IMR-90 (cell line): ENCODE results near the gene RNF224. TPM values are rescaled to one million over a fixed set of nuclear protein-coding genes. Genes with fewer than 3 reads are reported as not detected.
A peak's percentile ranks its signal among the peaks of the same experiment; 100 is the strongest.

Experiments used
- ATAC-seq: fragments of 200-7000 bp; cut with Tn5 transposase; 2 replicates; pipeline ENCODE4 v1.9.1; 2020; ENCODE audit warnings: low read depth, mild to moderate bottlenecking, moderate library complexity
- BruUV-seq: library from RNA; stranded (reverse); fragments of 400-500 nt; replicated peaks from 2 replicates; lab custom pipeline; 2021; lab: Mats Ljungman, UMichigan
- CTCF ChIA-PET: fragments of 300-600 bp; formaldehyde crosslinking; extraction: SDS; loops from one replicate; lab custom pipeline; 2021; ENCODE audit warnings: antibody characterized with exemption; lab: Yijun Ruan, JAX
- POLR2A ChIA-PET: fragments of 300-600 bp; sonication (Branson Sonifier 250); formaldehyde crosslinking; loops from one replicate; lab custom pipeline; 2022; ENCODE audit warnings: antibody characterized with exemption; ENCODE audit not compliant: unreplicated experiment; lab: Charles Lee
- DNase-seq: peaks from one replicate; pipeline ENCODE4 v3.0.0; 2013
- H2AFZ ChIP-seq: replicated peaks from 2 replicates; pipeline ENCODE3; 2013; ENCODE audit warnings: low read length, mild to moderate bottlenecking; ENCODE audit not compliant: poor library complexity
- H2AK5ac ChIP-seq: 2 replicates; pipeline ENCODE4 v1.6.1; 2013; ENCODE audit warnings: low read depth, low read length, inconsistent platforms
- H2AK9ac ChIP-seq: replicated peaks from 2 replicates; pipeline ENCODE3; 2013; ENCODE audit warnings: mild to moderate bottlenecking, low read depth, low read length, moderate library complexity; ENCODE audit not compliant: poor library complexity
- H2BK120ac ChIP-seq: 2 replicates; pipeline ENCODE4 v1.6.1; 2013; ENCODE audit warnings: low read depth, low read length, inconsistent platforms
- H2BK15ac ChIP-seq: 3 replicates; pipeline ENCODE4 v1.6.1; 2013; ENCODE audit warnings: low read depth, low read length, inconsistent platforms
- H2BK20ac ChIP-seq: 2 replicates; pipeline ENCODE4 v1.6.1; 2013; ENCODE audit warnings: low read depth, mild to moderate bottlenecking, inconsistent platforms, low read length, moderate library complexity
- H2BK5ac ChIP-seq: 2 replicates; pipeline ENCODE4 v1.6.1; 2013; ENCODE audit warnings: mild to moderate bottlenecking, low read depth, low read length, inconsistent platforms; ENCODE audit not compliant: poor library complexity, severe bottlenecking
- H3K14ac ChIP-seq: replicated peaks from 2 replicates; pipeline ENCODE4 v1.6.1; 2013; ENCODE audit warnings: low read depth, low read length, inconsistent platforms
- H3K18ac ChIP-seq: 2 replicates; pipeline ENCODE4 v1.6.1; 2013; ENCODE audit warnings: low read depth, low read length, control low read depth
- H3K23ac ChIP-seq: 2 replicates; pipeline ENCODE4 v1.6.1; 2013; ENCODE audit warnings: low read depth, low read length, inconsistent platforms
- H3K27ac ChIP-seq: 2 replicates; pipeline ENCODE4 v1.5.1; 2013; ENCODE audit warnings: mild to moderate bottlenecking, control low read depth, low read length; ENCODE audit not compliant: insufficient read depth
- H3K27me3 ChIP-seq: 2 replicates; pipeline ENCODE4 v1.6.1; 2013; ENCODE audit warnings: low read length; ENCODE audit not compliant: control insufficient read depth, insufficient read depth
- H3K36me3 ChIP-seq: 2 replicates; pipeline ENCODE4 v1.6.1; 2013; ENCODE audit warnings: low read length, mixed read lengths; ENCODE audit not compliant: control insufficient read depth, insufficient read depth
- H3K4ac ChIP-seq: 2 replicates; pipeline ENCODE4 v1.6.1; 2013; ENCODE audit warnings: low read depth, low read length, inconsistent platforms
- H3K4me1 ChIP-seq: 2 replicates; pipeline ENCODE4 v1.6.1; 2013; ENCODE audit warnings: low read length, mixed read lengths; ENCODE audit not compliant: control insufficient read depth, insufficient read depth
- H3K4me2 ChIP-seq: 2 replicates; pipeline ENCODE4 v1.6.1; 2013; ENCODE audit warnings: low read depth, mild to moderate bottlenecking, control low read depth, low read length, moderate library complexity
- H3K4me3 ChIP-seq: 2 replicates; pipeline ENCODE4 v1.5.1; 2013; ENCODE audit warnings: low read depth, mild to moderate bottlenecking, control low read depth, low read length, moderate library complexity; ENCODE audit not compliant: insufficient read depth
- H3K56ac ChIP-seq: 2 replicates; pipeline ENCODE4 v1.6.1; 2013; ENCODE audit warnings: low read length, inconsistent platforms; ENCODE audit not compliant: insufficient read depth; ENCODE audit errors: extremely low read depth
- H3K79me1 ChIP-seq, 2 experiments: 2 replicates each; pipeline ENCODE4 v1.6.1; 2013; ENCODE audit warnings: low read length in 2 of 2, inconsistent platforms in 1 of 2, low read depth in 1 of 2
- H3K9ac ChIP-seq: 2 replicates; pipeline ENCODE4 v1.6.1; 2013; ENCODE audit warnings: low read depth, low read length, control low read depth
- H3K9me1 ChIP-seq: 2 replicates; pipeline ENCODE4 v1.6.1; 2013; ENCODE audit warnings: low read length, inconsistent platforms; ENCODE audit not compliant: insufficient read depth
- H3K9me3 ChIP-seq: 2 replicates; pipeline ENCODE4 v1.6.1; 2013; ENCODE audit warnings: low read length; ENCODE audit not compliant: control insufficient read depth, insufficient read depth
- H4K20me1 ChIP-seq: 2 replicates; pipeline ENCODE4 v1.6.1; 2013; ENCODE audit warnings: low read length, inconsistent platforms; ENCODE audit not compliant: insufficient read depth
- H4K5ac ChIP-seq: 2 replicates; pipeline ENCODE4 v1.6.1; 2013; ENCODE audit warnings: mild to moderate bottlenecking, low read depth, low read length, control low read depth
- H4K8ac ChIP-seq, 2 experiments: 2 replicates each; pipeline ENCODE4 v1.6.1; 2013; ENCODE audit warnings: low read depth in 2 of 2, low read length in 2 of 2, control low read depth in 1 of 2, inconsistent platforms in 1 of 2
- H4K91ac ChIP-seq: 2 replicates; pipeline ENCODE4 v1.6.1; 2013; ENCODE audit warnings: low read depth, low read length, inconsistent platforms; ENCODE audit not compliant: insufficient read depth
- BHLHE40 ChIP-seq: fragments of 150-350 bp; IDR thresholded peaks from 2 replicates; pipeline ENCODE4 v1.6.1; 2016; ENCODE audit warnings: mild to moderate bottlenecking, low read depth, low read length
- CHD1 ChIP-seq: IDR thresholded peaks from 2 replicates; pipeline ENCODE4 v1.6.1; 2012; ENCODE audit warnings: low read depth, low read length, improper control_type of control experiment
- FOS ChIP-seq: fragments of 150-350 bp; IDR thresholded peaks from 2 replicates; pipeline ENCODE4 v1.6.1; 2016; ENCODE audit warnings: low read depth, low read length
- MAFK ChIP-seq: IDR thresholded peaks from 2 replicates; pipeline ENCODE4 v1.6.1; 2012; ENCODE audit warnings: low read depth, low read length, improper control_type of control experiment
- SMC3 ChIP-seq: fragments of 150-350 bp; IDR thresholded peaks from 2 replicates; pipeline ENCODE4 v1.6.1; 2016; ENCODE audit warnings: low read depth, mild to moderate bottlenecking, antibody characterized with exemption, low read length, moderate library complexity
- WGBS, 2 experiments: methylation state at CpG; one replicate each; pipeline versions ENCODE4 v1.1.5 to v1.1.7; 2013; ENCODE audit warnings: missing lambda C conversion rate in 2 of 2; ENCODE audit not compliant: insufficient read length in 1 of 2; ENCODE audit errors: extremely low coverage in 2 of 2; 5-methylcytosine and 5-hydroxymethylcytosine counted together
- dilution Hi-C: fragments of 300-500 bp; cut with HindIII; formaldehyde crosslinking; loops from one replicate; pipeline ENCODE4 v1.14.3; 2018; ENCODE audit warnings: low sequenced_read_pairs; ENCODE audit not compliant: unreplicated experiment
- in situ Hi-C: fragments of 300-500 bp; cut with MboI; formaldehyde crosslinking; loops from 3 replicates; pipeline ENCODE4 v1.14.3; 2019; ENCODE audit warnings: low sequenced_read_pairs, inconsistent platforms, mixed read lengths
- intact Hi-C: fragments of 100-400 bp; cut with micrococcal nuclease; formaldehyde crosslinking; loops from 2 replicates; pipeline ENCODE4 v1.10.0; 2022
- polyA plus RNA-seq, 3 experiments: library from polyadenylated mRNA; depleted of rRNA; stranded (reverse); fragments of >200 nt; gene quantifications; 2 replicates each; pipeline ENCODE4 v1.2.3, GENCODE V29; 2012; ENCODE audit warnings: low replicate concordance in 1 of 3
- total RNA-seq: library from RNA; depleted of rRNA; stranded (reverse); fragments of >200 nt; gene quantifications from 2 replicates; pipeline ENCODE4 v1.2.3, GENCODE V29; 2012
- TF ChIP-seq, protein P1 (sequence below): fragments of 150-350 bp; IDR thresholded peaks from 2 replicates; pipeline ENCODE4 v1.6.1; 2017; ENCODE audit warnings: mild to moderate bottlenecking, antibody characterized with exemption, low read length, low read depth

RNF224 gene
- total and polyA plus RNA-seq, 2 of the 4 experiments (the other 2 are of a cell fraction) = not detected

DNA sequence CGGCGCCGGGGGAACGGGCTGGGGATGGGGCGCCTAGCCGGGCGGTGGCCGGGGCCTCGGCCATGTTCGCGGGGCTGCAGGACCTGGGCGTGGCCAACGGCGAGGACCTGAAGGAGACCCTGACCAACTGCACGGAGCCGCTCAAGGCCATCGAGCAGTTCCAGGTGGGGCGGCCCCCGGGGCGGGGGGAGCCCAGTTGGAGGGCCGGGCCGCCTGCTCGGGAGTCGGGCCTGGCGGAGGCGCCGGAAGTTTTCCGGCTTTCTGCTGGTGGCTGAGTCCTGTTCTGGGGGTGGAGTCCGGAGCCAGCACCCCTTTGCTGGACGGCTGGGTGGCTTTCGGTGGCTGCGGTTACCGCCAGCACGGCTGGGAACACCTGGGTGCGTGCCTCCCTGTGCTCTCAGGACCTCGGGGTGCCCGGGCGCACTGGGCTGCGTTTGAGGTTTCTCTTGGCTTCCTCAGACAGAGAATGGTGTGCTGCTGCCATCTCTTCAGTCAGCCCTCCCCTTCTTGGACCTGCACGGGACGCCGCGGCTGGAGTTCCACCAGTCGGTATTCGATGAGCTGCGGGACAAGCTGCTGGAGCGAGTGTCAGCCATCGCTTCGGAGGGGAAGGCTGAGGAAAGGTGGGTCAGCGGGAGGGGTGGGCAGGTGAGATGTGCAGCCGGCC is 28.3 kb downstream of the RNF224 start:
- H3K4me1 ChIP-seq = peaks cover 11% of the 10 kb centered on the region
- intact Hi-C loops = no loop called here

More for the DNA sequence above, 28.3 kb downstream of the RNF224 start:
- H2BK120ac ChIP-seq = no peak overlapping the region
- H3K14ac ChIP-seq = peak overlapping the region; percentile 72; the same call in 1 of the 2 replicates
- peak overlapping the region; percentile 85 for H3K9ac ChIP-seq
- TF ChIP-seq SMC3 (no peak), MAFK (no peak), BHLHE40 (no peak), FOS (no peak), CHD1 (no peak)
- TF ChIP-seq, protein P1, sequence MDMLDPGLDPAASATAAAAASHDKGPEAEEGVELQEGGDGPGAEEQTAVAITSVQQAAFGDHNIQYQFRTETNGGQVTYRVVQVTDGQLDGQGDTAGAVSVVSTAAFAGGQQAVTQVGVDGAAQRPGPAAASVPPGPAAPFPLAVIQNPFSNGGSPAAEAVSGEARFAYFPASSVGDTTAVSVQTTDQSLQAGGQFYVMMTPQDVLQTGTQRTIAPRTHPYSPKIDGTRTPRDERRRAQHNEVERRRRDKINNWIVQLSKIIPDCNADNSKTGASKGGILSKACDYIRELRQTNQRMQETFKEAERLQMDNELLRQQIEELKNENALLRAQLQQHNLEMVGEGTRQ = no peak
- H3K4me3 ChIP-seq = peak overlapping the region; percentile 96
- ChIA-PET POLR2A (interaction anchor here (1.2 to 2.3 kb wide), 2 partner anchors 11 to 15 kb away, joined by 5 to 9 read pairs; no protein-coding TSS in a partner anchor), CTCF (no interaction called here)
- H4K91ac ChIP-seq = 0 out of 2 replicates have a peak overlapping the region, but pooled peaks have one; percentile 26
- peaks cover 15 to 37% of the 10 kb centered on the region in 2 experiments for H3K79me1 ChIP-seq
- no peaks in the 10 kb centered on the region for H3K9me1 ChIP-seq
- in situ Hi-C loops = no loop called here
- BruUV-seq = no TSS peak
- H2BK15ac ChIP-seq = no peak overlapping the region
- peak overlapping the region; percentile 72 for H2AK5ac ChIP-seq
- DNase-seq (no peak), ATAC-seq (peak; percentile 60)
- 1% methylated on average over 30 of the region's 51 CpGs; no CpG with 5 or more reads in 1 of the 2 experiments for WGBS, 2 experiments
- peak overlapping the region; percentile 44; the same call in 1 of the 2 replicates for H4K5ac ChIP-seq
- dilution Hi-C loops = no loop called here
- H3K27me3 ChIP-seq = no peaks in the 10 kb centered on the region
- H4K20me1 ChIP-seq = peaks cover 11% of the 10 kb centered on the region
- peak overlapping the region; percentile 97 for H3K4me2 ChIP-seq
- H2BK5ac ChIP-seq = peak overlapping the region; percentile 14
- peak overlapping the region; percentile 35 for H3K27ac ChIP-seq
- H4K8ac ChIP-seq = peak overlapping the region; percentile 81 to 87; a peak in 3 of 4 replicates
- H2BK20ac ChIP-seq = no peak overlapping the region
- no peaks in the 10 kb centered on the region for H3K9me3 ChIP-seq
- H3K18ac ChIP-seq = no peak overlapping the region
- peak overlapping the region; percentile 99 for H2AFZ ChIP-seq
- peak overlapping the region; percentile 63 for H3K4ac ChIP-seq
- peak overlapping the region; percentile 79; the same call in 1 of the 2 replicates for H3K23ac ChIP-seq
- H3K36me3 ChIP-seq = peaks cover 21% of the 10 kb centered on the region
- peak overlapping the region; percentile 71 for H3K56ac ChIP-seq
- peak overlapping the region; percentile 98 for H2AK9ac ChIP-seq
